ENCODE results near the gene GLB1L3.

GLB1L3 gene
- total RNA-seq: 0.80 to 3.3 (median 2.8) reads per million in 4 donors

DNA sequence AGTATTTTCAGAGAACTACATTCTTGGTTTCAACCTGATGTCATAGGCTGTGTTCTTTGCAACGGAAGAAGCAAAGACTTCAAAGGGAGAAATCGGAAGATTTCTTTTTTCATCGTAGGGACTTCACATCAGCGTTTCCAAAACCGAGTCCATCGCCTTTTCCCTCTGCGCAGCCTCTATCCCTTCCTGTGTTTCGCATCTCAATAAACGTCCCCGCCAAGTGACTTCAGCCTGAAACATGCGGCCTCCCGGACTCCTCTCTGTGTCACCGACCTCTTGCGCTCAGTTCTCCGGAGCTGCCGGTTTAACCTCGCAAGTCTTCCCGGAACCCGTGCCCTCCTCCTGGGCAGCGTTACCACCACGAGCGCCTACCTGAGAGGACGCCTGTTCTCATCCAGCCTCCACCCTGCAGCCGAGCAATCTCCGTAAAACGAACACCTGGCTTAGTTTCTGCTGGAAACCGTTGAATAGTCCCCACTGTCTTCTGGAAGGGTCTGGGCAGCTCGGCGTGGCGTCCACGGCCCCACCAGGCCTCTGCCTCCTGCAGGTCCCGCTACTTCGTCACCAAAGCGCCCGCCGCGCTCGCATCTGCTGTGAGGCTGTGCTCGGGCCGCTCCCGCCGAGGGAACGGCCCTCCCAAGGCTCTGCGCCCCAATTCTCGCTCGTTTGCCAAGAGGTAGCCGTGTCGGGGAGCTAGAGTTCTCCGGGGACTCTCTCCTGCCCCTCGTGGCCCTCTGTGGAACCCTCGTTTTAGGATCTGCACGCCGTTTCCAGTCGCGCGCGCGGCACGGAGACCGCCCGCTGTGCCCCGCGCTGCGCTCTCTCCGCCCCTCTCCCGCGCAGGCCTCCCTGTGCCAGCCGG is at the start of gene GLB1L3:
GLB1L3 (plus strand) TSS at position 846 of the 862 bp plus-strand sequence. CDS start 362 bp downstream, outside the sequence.
- peak; percentile 51 to 88 (median 70) for DNase-seq

DNA sequence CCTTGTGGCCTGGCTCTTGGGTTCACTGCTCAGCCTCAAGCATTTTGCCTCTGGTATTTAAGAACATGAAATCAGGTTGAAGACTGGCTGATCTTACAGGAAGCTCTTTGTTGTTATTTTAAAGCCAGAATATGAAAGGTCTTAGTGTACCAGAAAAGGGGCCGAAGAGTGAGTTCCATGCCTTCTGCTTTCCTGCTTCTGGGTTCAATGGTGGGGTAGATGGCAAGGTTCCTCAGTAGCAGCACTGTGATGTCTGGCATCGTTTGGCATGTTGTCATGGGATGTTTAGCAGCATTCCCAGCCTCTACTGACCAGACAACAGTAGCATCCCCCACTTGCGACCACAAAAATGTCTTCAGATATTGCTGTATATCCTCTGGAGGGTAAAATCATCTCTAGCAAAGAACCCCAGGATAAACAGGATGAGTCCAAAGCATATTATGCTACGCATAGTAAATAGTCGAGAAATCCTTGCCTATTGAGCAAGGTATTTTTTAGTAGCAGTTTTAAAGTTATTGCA is 49.3 kb upstream of the GLB1L3 start:
- DNase-seq: no peak

- peak in 1 of 5 donors; percentile 10 for DNase-seq
Observed at GRCh38 chr11:134228625-134229024, 47.6 kb upstream of the GLB1L3 start.

- DNase-seq: no peak
Observed at GRCh38 chr11:134229126-134229790, 46.9 kb upstream of the GLB1L3 start.

DNA sequence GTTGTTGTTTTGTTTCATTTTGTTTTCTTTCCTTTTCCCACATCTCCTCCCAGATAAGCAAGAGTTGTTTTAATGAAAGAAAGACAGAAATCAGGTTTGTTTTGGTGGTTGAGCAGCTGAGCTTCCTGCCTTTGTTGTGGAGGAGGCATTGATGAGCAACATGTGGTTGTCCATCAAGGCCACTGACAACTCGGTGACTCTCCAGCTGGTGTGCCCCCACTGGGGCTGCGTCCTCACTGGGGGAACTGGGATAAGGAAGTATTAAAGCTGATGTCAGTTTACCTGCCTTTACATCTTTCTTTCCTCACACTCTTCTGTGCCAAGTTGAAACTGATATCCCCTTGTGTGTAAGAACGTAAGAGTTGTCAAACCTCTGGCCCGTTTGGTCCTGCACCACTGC is 45.8 kb upstream of the GLB1L3 start:
- DNase-seq: no peak

DNA sequence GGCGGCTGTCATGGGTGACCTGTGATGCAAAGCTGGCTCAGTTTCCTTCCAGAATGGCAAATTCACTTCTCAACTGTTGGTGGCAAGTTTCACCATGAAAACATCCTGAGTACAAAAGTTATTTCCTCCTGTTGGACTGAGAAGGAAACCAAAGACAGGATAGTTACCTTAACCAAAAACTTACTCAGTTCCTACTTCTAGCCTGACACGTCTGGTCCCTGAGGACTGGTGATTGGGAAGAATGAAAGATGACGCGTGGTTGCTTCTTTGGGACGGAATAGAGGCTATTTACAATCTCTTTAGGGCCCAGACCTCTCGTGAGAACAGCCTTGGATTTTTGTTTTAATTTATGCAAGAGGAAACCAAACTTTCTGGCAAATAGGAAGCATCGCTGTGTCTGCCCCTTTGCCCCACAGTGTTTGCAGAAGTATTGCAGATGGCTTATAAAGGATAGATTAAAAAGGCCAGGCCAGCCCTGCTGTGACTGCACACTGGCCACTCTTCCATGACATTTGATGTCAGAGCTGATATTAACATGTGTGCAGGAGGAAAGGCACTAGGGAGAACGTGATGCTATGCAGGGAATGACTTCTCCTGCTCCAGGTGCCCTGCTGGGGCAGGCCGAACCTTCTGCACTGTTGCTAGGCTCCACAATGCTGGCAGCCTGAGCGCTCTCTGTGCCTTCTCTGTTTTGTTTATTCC is 44.1 kb upstream of the GLB1L3 start:
- DNase-seq: peak in 1 of 5 donors; percentile 9

DNA sequence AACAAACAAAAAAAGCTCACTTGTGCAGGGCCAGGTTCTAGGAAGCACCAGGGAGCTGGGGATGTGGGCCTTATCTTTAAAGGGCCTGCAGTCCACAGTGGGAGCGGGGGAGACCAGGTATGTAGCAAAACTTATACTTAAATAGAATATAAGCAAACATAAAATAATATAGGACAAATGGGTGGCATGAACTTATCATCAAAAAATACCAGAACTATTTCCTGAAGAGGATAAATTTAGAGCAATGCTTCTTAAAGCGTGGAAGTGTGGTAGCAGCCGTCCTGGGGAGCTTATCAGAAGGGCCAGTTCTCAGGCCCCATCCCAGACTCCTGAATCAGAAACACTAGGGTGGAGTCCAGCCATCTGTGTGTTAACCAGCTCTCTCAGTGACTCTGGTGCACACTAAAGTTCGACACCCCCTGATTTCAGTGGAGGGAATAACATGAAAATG is 42.4 kb upstream of the GLB1L3 start:
- DNase-seq: no peak

GRCh38 chr11:134235399-134235798 is 40.8 kb upstream of the GLB1L3 start:
- DNase-seq: no peak

- no peak for DNase-seq
Observed at GRCh38 chr11:134236834-134237556, 39.2 kb upstream of the GLB1L3 start.

- DNase-seq: no peak
Observed at GRCh38 chr11:134237557-134237922, 38.6 kb upstream of the GLB1L3 start.

DNA sequence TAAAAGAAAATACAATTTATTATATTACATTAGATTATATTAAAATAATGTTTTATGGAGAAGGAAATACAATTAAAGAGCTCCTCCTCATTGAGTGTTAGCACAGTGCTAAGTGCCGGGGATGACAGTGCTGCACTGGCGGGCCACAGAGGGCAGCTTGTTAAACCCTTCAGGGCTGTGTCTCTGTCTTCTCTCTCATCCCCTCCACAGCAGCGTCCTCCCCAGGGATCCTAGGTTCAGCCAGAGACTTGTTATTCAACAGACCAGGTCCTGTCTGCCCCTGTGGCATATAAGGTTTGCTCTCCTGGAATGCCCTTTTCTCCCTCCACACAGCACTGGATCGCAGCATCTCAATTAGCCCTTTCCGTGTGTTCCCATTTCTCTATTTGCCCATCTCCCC is 37.2 kb upstream of the GLB1L3 start:
- no peak for DNase-seq

- DNase-seq: no peak
Observed at GRCh38 chr11:134240592-134240991, 35.6 kb upstream of the GLB1L3 start.

DNA sequence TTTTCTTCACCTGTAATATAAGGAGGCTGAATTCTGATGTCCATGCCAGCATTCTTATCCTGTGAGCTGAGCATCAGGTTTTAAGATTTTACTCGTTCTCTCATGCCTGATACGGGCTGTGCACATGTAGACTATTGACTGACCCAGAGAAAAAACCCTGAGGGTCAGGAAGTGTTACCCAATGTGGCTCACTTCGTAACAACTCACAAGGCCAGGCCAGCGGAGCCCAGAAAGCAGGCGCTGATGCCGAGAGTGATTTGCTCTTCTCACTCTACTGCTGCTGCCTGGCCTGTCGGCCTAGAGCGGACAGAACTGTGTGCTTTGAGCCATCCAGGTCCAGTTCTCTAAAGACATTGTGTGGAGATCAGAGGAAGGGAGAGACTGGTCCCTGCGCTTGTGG is 33.8 kb upstream of the GLB1L3 start:
- DNase-seq: no peak

DNA sequence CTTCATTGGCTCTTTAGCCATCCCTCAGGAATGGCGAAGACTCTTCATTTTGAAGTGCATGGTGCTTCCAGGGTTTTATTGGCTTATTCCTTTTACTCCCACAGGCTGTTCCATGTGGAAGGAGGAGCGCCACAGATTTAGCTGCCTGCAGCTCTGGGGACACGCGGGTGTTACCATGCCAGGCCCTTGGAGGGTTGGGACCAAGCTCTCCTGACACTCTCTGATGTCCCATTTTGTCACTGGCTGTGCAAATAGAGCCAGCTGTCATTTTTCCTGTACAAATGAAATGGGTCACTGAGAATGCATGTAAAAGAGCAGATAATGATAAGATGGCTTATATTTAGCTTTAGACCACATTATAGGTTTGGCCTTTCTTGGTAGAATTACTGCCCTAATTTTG is 32.3 kb upstream of the GLB1L3 start:
- DNase-seq: no peak

GRCh38 chr11:134244593-134244992 is 31.6 kb upstream of the GLB1L3 start:
- DNase-seq: peak in 1 of 5 donors; percentile 19

DNA sequence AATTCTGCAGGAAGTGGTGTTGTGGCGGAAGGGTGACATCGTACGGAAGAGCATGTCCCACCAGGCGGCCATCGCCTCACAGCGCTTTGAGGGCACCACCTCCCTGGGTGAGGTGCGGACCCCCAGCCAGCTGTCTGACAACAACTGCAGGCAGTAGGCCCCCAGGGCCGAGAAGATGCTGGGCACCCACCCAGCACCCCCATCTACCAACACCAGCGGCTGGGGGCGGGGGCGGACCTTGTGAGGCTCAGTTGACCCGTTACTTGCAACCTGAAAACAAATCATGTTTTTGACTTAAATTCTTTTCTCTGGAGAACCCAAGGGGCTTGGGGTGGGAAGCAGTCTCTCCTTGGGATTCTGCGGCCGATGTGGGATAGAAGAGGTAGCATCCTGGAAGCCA is 30.7 kb upstream of the GLB1L3 start:
- no peak for DNase-seq

GRCh38 chr11:134246100-134246499 is 30.1 kb upstream of the GLB1L3 start:
- DNase-seq: no peak

- no peak for DNase-seq
Observed at GRCh38 chr11:134246678-134247077, 29.5 kb upstream of the GLB1L3 start.

GRCh38 chr11:134248910-134249480 is 27.2 kb upstream of the GLB1L3 start:
- peak in 1 of 5 donors; percentile 58 for DNase-seq

GRCh38 chr11:134250246-134250645 is 25.9 kb upstream of the GLB1L3 start:
- no peak for DNase-seq

GRCh38 chr11:134250675-134251074 is 25.5 kb upstream of the GLB1L3 start:
- DNase-seq: no peak

Data from T-helper 1 cell (primary cell).